GM18498 (cell line): Measurements from ENCODE around the gene NPIPB6.

Experiments
- ATAC-seq: cut with Tn5 transposase; IDR thresholded peaks from one replicate; pipeline ENCODE4 v1.9.1; 2021; ENCODE audit warnings: mild to moderate bottlenecking, moderate library complexity; ENCODE audit not compliant: unreplicated experiment

The NPIPB6 gene

DNA sequence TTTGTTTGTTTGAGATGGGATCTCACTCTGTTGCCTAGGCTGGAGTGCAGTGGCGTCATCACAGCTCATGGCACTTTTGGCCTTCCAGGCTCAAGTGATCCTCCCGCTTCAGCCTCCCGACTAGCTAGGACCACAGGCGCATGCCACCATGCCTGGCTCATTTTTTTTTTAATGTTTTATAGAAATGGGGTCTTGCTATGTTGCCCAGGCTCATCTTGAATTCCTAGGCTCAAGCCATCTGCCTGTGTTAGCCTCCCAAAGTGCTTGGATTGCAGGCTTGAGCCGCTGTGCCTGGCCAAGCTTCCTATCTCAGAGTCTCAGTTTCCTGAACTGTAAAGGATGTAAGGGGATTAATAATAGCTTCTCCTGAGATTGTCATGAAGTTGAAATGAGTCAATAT, 63.0 kb downstream of the NPIPB6 start:
- no peak for ATAC-seq

DNA sequence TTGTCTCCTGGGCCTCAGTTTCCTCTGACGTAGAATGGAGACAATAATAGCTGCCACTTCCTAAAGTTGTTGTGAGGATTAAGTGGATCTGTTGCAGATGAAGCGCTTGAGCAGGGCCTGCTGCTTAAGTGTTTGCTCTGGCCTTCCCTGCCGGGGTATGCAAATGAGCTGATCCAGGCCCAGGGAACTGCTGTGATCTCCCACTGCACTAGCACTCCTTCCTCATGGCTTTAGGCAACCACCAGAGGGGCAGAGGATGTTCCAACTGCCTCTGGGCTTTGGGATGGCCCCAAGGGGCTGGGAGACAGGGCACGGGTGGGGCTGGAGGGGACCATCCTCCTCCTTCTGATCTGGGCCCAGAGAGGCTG, 64.8 kb downstream of the NPIPB6 start:
- no peak for ATAC-seq

DNA sequence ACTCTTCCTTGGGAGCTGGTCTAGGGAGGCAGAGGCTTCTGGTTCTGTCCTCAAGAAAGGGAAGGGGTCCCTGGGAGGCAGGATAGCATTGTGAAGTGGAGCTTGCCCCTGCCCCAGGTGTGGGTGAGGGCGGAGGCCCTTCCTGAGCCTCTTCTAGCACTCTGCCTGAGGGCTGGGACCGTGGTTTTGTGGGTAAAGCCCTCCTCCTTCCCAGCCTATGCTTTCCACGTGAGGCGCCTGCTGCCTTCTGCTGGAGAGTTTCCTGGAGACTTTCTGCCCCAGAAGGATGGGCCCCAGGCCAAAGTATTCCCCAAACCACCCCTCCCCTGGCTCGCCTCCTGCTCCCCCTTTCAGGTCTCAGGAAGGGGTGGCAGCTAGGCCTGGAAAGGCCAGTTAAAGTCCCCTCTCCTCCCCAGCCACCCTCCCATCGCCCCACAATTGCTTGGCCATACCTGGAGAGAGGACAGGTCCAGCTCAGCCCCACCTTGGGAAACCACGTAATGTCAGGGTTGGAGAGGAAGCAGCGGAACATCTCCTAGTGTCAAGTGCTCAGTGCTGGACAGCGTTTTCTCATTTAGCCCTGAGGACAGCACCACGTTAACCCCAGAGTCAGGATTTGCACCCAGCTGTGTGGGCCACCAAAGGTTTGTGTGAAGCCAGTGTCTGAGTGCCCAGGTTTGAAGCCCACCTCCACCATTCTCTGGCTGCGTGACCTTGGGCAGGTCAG, 65.4 kb downstream of the NPIPB6 start:
- ATAC-seq, result no peak

DNA sequence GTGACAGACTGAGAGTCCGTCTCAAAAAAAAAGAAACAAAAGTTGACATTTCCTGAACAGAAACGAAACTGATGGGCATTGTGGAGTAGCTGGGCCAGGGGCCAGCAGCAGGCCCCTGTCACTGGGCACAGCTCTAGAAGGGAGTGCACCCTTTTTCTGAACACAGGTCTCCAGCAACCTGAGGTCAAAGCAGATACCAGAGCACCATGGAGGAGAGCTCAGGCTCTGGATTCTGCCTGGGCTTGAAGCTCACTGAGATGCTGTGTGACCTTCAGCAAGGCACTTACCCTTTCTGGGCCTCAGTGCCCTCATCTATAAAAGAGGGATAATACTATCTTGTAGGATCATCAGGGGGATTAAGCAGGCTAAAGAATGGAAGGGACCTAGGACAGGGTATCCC, 66.0 kb downstream of the NPIPB6 start:
- no peak for ATAC-seq

DNA sequence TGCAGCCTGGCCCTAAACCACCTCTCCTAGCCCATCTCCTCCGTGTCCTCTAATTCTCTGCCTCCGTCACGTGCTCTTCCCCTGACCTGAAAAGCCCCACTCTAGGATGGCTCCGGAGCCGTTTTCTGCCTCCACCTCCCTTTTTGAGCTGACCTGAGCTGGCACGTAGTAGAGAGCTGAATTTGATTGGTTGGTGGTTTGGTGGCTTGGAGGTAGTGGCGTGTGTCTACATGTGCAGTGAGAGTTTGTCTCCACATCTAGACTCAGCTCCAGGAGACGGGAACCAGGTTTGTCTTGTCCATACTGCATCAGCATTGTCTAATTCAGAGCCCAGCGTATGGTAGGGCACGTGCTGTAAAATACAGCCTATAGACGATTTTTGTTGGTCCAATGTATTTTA, 68.0 kb downstream of the NPIPB6 start:
- ATAC-seq, result no peak

DNA sequence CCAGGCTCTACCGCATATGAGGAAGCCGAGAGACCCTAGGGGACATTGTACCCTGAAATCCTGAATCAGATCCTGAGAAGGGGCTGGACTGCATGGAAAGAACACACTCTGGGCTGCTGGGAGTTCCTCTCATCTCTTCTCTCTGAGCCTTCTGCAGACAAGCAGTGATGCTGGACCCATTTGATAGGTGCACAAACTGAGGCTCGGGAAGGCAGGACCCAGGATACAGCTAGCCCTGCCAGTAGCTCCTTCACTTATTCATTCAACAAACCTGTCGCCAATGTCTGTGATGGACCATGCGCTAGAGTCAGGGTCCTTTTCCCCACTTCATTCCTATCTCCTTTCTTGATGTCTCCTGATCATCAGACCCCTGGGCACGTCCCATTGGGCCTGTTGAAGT, 69.1 kb downstream of the NPIPB6 start:
- no peak for ATAC-seq

DNA sequence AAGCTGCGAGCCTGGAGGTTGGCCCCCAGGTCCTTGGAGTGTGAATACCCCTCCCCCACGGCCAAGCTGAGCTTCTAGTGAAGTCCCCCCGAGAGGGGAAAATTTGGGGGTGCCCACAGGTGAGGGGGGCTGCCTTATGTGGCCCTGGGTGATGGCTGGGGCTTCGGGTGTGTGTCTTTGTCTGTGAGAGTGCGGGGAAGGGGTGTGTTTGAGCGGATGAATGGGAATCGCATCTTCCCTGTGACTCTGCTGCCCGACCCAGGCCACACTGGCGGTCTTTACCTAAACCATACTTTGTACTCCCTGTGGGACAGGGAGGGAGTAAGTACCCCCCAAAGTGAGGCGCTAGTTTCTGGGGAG, 69.7 kb downstream of the NPIPB6 start:
- ATAC-seq, result no peak

DNA sequence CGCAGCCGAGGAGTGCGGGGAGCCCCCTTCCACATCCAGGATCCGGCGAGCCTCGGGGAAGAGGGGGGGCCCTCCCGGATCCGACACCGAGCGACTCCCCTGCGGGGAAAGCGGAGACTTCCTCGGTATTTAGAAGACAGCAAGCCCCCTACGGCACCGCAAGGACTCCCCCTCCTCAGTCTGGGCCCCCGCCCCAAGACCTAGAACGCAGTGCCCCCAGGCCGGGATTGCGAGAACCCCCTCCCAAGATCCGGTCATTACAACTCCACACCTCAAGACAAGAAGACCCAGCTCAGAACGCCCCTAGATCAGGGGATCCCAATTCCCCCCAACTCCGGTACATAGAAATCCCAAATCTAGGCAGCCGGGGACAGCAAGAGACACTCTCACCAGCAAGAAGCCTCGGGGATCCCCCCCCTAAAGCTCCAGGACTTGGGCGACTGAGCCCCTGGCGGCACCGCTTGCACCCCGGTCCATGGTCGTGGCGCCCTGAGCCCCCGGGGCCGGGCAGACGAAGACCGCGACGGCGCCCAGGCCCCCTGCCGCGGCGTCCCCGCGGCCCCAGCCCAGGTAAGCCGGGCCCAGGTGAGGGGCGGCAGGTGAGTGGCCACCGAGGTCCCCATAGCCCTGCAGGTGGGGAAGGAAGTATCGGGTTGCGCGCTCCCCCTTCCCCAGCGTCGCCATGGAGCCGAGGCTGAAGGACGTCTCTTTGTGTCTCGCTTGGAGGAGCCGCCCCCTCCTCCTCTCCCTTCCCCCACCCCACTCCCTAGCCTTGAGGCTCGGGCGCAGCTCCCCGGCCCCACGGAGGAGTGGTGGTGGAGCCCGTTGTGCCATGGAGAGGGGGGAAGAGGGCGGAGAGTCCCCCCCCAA, 70.3 kb downstream of the NPIPB6 start:
- no peak for ATAC-seq
